Mucosa of stomach (tissue), 1 donor: ENCODE data around the gene ARAP1.
A peak's percentile ranks its signal among the peaks of the same experiment; 100 is the strongest.

Source experiments
- H3K27me3 ChIP-seq: one replicate; pipeline ENCODE4 v1.7.0; 2013; ENCODE audit warnings: mild to moderate bottlenecking, low read length; ENCODE audit not compliant: control insufficient read depth, insufficient read depth
- H3K36me3 ChIP-seq: one replicate; pipeline ENCODE4 v1.7.0; 2013; ENCODE audit warnings: low read length; ENCODE audit not compliant: control insufficient read depth, insufficient read depth
- H3K4me1 ChIP-seq: one replicate; pipeline ENCODE4 v1.7.0; 2013; ENCODE audit warnings: mild to moderate bottlenecking, low read length; ENCODE audit not compliant: control insufficient read depth, insufficient read depth
- H3K4me3 ChIP-seq: one replicate; pipeline ENCODE4 v1.7.0; 2013; ENCODE audit warnings: low read length
- H3K9ac ChIP-seq: one replicate; pipeline ENCODE4 v1.7.0; 2013; ENCODE audit warnings: mild to moderate bottlenecking, low read length, moderate library complexity
- H3K9me3 ChIP-seq: one replicate; pipeline ENCODE4 v1.7.0; 2013; ENCODE audit warnings: mild to moderate bottlenecking, low read length, moderate library complexity; ENCODE audit not compliant: control insufficient read depth
- donor health status: Pancreatic carcinoma.

ARAP1 gene

GRCh38 chr11:72743321-72744221, 8.6 kb downstream of the ARAP1 start:
- Histone ChIP-seq H3K4me3 (no peak overlapping the region), H3K9ac (no peak overlapping the region), H3K9me3 (no peaks in the 10 kb centered on the region), H3K4me1 (peaks cover 6% of the 10 kb centered on the region), H3K27me3 (no peaks in the 10 kb centered on the region), H3K36me3 (no peaks in the 10 kb centered on the region)

- H3K27me3 ChIP-seq = no peaks in the 10 kb centered on the region
- H3K4me1 ChIP-seq = peaks cover 14% of the 10 kb centered on the region
- no peaks in the 10 kb centered on the region for H3K9me3 ChIP-seq
- H3K9ac ChIP-seq = no peak overlapping the region
- H3K4me3 ChIP-seq = no peak overlapping the region
- H3K36me3 ChIP-seq = no peaks in the 10 kb centered on the region
Observed at GRCh38 chr11:72742513-72743320, 9.5 kb downstream of the ARAP1 start.

- no peak overlapping the region for H3K4me3 ChIP-seq
- peaks cover 16% of the 10 kb centered on the region for H3K4me1 ChIP-seq
Observed at GRCh38 chr11:72741849-72742512, 10.2 kb downstream of the ARAP1 start.

GRCh38 chr11:72741429-72741833, 10.8 kb downstream of the ARAP1 start:
- no peaks in the 10 kb centered on the region for H3K9me3 ChIP-seq
- peaks cover 16% of the 10 kb centered on the region for H3K4me1 ChIP-seq
- H3K36me3 ChIP-seq = no peaks in the 10 kb centered on the region
- H3K27me3 ChIP-seq = no peaks in the 10 kb centered on the region
- no peak overlapping the region for H3K4me3 ChIP-seq
- H3K9ac ChIP-seq = no peak overlapping the region

More at GRCh38 chr11:72741849-72742512, 10.2 kb downstream of the ARAP1 start:
- H3K9me3 ChIP-seq = no peaks in the 10 kb centered on the region
- no peaks in the 10 kb centered on the region for H3K27me3 ChIP-seq
- no peaks in the 10 kb centered on the region for H3K36me3 ChIP-seq
- H3K9ac ChIP-seq = no peak overlapping the region

- no peaks in the 10 kb centered on the region for H3K27me3 ChIP-seq
- no peak overlapping the region for H3K4me3 ChIP-seq
- no peaks in the 10 kb centered on the region for H3K36me3 ChIP-seq
- H3K4me1 ChIP-seq = peaks cover 16% of the 10 kb centered on the region
- H3K9me3 ChIP-seq = no peaks in the 10 kb centered on the region
- H3K9ac ChIP-seq = no peak overlapping the region
Observed at GRCh38 chr11:72740562-72741428, 11.4 kb downstream of the ARAP1 start.

GRCh38 chr11:72740060-72740424, 12.2 kb downstream of the ARAP1 start:
- Histone ChIP-seq H3K9ac (no peak overlapping the region), H3K4me3 (no peak overlapping the region), H3K27me3 (no peaks in the 10 kb centered on the region), H3K36me3 (no peaks in the 10 kb centered on the region), H3K4me1 (peaks cover 16% of the 10 kb centered on the region), H3K9me3 (no peaks in the 10 kb centered on the region)

GRCh38 chr11:72739240-72740059, 12.8 kb downstream of the ARAP1 start:
- H3K9me3 ChIP-seq = no peaks in the 10 kb centered on the region
- H3K4me1 ChIP-seq = peaks cover 16% of the 10 kb centered on the region
- no peaks in the 10 kb centered on the region for H3K27me3 ChIP-seq
- H3K36me3 ChIP-seq = no peaks in the 10 kb centered on the region
- H3K4me3 ChIP-seq = no peak overlapping the region
- H3K9ac ChIP-seq = no peak overlapping the region

GRCh38 chr11:72738199-72739141, 13.7 kb downstream of the ARAP1 start:
- peak overlapping the region; percentile 35 for H3K9ac ChIP-seq
- H3K4me1 ChIP-seq = peaks cover 16% of the 10 kb centered on the region
- H3K36me3 ChIP-seq = no peaks in the 10 kb centered on the region
- no peak overlapping the region for H3K4me3 ChIP-seq
- no peaks in the 10 kb centered on the region for H3K9me3 ChIP-seq
- H3K27me3 ChIP-seq = no peaks in the 10 kb centered on the region

- H3K9ac ChIP-seq = no peak overlapping the region
- H3K9me3 ChIP-seq = no peaks in the 10 kb centered on the region
- peaks cover 16% of the 10 kb centered on the region for H3K4me1 ChIP-seq
- H3K27me3 ChIP-seq = no peaks in the 10 kb centered on the region
- H3K36me3 ChIP-seq = no peaks in the 10 kb centered on the region
- H3K4me3 ChIP-seq = no peak overlapping the region
Observed at GRCh38 chr11:72737336-72737735, 14.9 kb downstream of the ARAP1 start.

- Histone ChIP-seq H3K27me3 (no peaks in the 10 kb centered on the region), H3K4me3 (no peak overlapping the region), H3K9ac (no peak overlapping the region), H3K36me3 (no peaks in the 10 kb centered on the region), H3K9me3 (no peaks in the 10 kb centered on the region), H3K4me1 (peaks cover 16% of the 10 kb centered on the region)
Observed at GRCh38 chr11:72736452-72737069, 15.6 kb downstream of the ARAP1 start.
